Right lobe of liver (tissue), 4 donors: ENCODE results near the gene ASB7.

Experiments
- CTCF ChIP-seq, 4 donors: fragments of 200-600 bp in 3 of 4; fragments of 450-650 bp in 1 of 4; IDR thresholded peaks; one replicate each; pipeline versions ENCODE4 v1.5.1 to v1.8.0; 2016 to 2022; ENCODE audit warnings: antibody characterized with exemption in 4 of 4, mild to moderate bottlenecking in 2 of 4
- POLR2A ChIP-seq: fragments of 450-650 bp; IDR thresholded peaks from one replicate; pipeline ENCODE4 v1.6.1; 2017; ENCODE audit warnings: antibody characterized with exemption, mild to moderate bottlenecking
- donor health status: DM: no; HTN: no; CAD: no.
- donor health status: DM: no; HTN: no; CAD: no.
- donor health status: DM: no; HTN: yes; CAD: no.

GRCh38 chr15:100559330-100559729 lies 43.1 kb upstream of the ASB7 start:
- TF ChIP-seq CTCF (IDR thresholded peaks at IDR 0.05) (no peak), POLR2A (no peak)
